ENCODE data around the gene LTBR. TPM values are rescaled to one million over a fixed set of nuclear protein-coding genes. Genes with fewer than 3 reads are reported as not detected.

LTBR gene
- total and polyA plus RNA-seq, 10 of the 15 experiments (the other 5 are each of a cell fraction or from before 2014, with no cell fraction given) = 0.24 to 0.44 TPM; not detected in 8

DNA sequence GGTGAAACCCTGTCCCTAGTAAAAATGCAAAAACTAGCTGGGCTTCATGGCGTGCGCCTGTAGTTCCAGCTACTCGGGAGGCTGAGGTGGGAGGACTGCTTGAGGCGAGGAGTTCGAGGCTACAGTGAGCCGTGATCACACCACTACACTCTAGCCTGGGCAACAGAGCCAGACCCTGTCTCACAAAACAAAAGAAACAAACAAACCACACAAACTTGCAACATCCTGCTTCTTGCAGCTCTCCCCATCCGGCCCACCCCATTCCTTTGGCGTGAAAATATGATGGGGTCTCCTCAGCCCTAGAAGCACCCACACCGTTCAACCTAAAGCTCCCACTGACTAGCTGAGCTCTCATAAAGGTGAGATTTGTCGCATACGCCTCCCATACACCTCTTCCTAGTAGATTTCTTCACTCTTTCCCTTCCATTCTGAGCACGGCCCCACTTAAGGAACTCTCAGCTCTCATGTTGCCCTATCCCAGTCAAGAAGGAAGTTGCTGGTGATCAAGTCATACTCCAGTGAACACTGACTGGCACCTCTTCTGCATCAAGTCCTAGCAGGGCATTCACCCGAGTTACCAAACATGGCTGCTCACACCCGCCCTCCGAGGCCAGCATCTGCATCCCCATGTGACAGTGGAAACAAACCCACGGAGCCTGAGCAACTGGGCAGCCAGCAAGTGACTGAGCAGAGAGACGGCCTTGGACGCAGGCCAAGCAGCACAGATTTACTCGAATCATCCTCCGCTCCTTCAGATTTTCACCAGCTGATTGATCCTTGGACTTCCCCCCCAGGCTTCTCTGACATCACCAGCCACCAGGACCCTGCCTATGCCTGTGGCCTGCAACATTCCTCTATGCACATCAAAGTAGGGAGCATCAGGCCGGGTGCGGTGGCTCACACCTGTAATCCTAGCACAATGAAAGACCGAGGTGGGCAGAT lies 41.9 kb downstream of the LTBR start (continued):
- TF ChIP-seq, protein P1, sequence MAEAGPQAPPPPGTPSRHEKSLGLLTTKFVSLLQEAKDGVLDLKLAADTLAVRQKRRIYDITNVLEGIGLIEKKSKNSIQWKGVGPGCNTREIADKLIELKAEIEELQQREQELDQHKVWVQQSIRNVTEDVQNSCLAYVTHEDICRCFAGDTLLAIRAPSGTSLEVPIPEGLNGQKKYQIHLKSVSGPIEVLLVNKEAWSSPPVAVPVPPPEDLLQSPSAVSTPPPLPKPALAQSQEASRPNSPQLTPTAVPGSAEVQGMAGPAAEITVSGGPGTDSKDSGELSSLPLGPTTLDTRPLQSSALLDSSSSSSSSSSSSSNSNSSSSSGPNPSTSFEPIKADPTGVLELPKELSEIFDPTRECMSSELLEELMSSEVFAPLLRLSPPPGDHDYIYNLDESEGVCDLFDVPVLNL (IDR thresholded peaks at IDR 0.05; ENCODE audit: low read depth, low read length) = no peak
- TF ChIP-seq CREM (IDR thresholded peaks at IDR 0.05; ENCODE audit: low read depth) = no peak; the same call in 1 of the 2 replicates
- TF ChIP-seq, protein P2, sequence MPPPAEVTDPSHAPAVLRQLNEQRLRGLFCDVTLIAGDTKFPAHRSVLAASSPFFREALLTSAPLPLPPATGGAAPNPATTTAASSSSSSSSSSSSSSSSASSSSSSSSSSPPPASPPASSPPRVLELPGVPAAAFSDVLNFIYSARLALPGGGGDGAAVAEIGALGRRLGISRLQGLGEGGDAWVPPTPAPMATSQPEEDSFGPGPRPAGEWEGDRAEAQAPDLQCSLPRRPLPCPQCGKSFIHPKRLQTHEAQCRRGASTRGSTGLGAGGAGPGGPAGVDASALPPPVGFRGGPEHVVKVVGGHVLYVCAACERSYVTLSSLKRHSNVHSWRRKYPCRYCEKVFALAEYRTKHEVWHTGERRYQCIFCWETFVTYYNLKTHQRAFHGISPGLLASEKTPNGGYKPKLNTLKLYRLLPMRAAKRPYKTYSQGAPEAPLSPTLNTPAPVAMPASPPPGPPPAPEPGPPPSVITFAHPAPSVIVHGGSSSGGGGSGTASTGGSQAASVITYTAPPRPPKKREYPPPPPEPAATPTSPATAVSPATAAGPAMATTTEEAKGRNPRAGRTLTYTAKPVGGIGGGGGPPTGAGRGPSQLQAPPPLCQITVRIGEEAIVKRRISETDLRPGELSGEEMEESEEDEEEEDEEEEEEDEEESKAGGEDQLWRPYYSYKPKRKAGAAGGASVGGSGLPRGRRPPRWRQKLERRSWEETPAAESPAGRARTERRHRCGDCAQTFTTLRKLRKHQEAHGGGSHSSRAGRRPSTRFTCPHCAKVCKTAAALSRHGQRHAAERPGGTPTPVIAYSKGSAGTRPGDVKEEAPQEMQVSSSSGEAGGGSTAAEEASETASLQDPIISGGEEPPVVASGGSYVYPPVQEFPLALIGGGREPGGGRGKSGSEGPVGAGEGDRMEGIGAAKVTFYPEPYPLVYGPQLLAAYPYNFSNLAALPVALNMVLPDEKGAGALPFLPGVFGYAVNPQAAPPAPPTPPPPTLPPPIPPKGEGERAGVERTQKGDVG (CRISPR knock-in tag; IDR thresholded peaks at IDR 0.05) = 0 out of 2 replicates have a peak, but pooled peaks have one; percentile 38
- TF ChIP-seq, protein P3, sequence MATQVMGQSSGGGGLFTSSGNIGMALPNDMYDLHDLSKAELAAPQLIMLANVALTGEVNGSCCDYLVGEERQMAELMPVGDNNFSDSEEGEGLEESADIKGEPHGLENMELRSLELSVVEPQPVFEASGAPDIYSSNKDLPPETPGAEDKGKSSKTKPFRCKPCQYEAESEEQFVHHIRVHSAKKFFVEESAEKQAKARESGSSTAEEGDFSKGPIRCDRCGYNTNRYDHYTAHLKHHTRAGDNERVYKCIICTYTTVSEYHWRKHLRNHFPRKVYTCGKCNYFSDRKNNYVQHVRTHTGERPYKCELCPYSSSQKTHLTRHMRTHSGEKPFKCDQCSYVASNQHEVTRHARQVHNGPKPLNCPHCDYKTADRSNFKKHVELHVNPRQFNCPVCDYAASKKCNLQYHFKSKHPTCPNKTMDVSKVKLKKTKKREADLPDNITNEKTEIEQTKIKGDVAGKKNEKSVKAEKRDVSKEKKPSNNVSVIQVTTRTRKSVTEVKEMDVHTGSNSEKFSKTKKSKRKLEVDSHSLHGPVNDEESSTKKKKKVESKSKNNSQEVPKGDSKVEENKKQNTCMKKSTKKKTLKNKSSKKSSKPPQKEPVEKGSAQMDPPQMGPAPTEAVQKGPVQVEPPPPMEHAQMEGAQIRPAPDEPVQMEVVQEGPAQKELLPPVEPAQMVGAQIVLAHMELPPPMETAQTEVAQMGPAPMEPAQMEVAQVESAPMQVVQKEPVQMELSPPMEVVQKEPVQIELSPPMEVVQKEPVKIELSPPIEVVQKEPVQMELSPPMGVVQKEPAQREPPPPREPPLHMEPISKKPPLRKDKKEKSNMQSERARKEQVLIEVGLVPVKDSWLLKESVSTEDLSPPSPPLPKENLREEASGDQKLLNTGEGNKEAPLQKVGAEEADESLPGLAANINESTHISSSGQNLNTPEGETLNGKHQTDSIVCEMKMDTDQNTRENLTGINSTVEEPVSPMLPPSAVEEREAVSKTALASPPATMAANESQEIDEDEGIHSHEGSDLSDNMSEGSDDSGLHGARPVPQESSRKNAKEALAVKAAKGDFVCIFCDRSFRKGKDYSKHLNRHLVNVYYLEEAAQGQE (IDR thresholded peaks at IDR 0.05; ENCODE audit: low read depth, low read length) = no peak
- TF ChIP-seq NFXL1 (IDR thresholded peaks at IDR 0.05; ENCODE audit: borderline replicate concordance) = no peak
- TF ChIP-seq, protein P4, sequence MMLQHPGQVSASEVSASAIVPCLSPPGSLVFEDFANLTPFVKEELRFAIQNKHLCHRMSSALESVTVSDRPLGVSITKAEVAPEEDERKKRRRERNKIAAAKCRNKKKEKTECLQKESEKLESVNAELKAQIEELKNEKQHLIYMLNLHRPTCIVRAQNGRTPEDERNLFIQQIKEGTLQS (IDR thresholded peaks at IDR 0.05; ENCODE audit: borderline replicate concordance, extremely low read depth, low read depth, low read length) = no peak
- TF ChIP-seq, protein P5, sequence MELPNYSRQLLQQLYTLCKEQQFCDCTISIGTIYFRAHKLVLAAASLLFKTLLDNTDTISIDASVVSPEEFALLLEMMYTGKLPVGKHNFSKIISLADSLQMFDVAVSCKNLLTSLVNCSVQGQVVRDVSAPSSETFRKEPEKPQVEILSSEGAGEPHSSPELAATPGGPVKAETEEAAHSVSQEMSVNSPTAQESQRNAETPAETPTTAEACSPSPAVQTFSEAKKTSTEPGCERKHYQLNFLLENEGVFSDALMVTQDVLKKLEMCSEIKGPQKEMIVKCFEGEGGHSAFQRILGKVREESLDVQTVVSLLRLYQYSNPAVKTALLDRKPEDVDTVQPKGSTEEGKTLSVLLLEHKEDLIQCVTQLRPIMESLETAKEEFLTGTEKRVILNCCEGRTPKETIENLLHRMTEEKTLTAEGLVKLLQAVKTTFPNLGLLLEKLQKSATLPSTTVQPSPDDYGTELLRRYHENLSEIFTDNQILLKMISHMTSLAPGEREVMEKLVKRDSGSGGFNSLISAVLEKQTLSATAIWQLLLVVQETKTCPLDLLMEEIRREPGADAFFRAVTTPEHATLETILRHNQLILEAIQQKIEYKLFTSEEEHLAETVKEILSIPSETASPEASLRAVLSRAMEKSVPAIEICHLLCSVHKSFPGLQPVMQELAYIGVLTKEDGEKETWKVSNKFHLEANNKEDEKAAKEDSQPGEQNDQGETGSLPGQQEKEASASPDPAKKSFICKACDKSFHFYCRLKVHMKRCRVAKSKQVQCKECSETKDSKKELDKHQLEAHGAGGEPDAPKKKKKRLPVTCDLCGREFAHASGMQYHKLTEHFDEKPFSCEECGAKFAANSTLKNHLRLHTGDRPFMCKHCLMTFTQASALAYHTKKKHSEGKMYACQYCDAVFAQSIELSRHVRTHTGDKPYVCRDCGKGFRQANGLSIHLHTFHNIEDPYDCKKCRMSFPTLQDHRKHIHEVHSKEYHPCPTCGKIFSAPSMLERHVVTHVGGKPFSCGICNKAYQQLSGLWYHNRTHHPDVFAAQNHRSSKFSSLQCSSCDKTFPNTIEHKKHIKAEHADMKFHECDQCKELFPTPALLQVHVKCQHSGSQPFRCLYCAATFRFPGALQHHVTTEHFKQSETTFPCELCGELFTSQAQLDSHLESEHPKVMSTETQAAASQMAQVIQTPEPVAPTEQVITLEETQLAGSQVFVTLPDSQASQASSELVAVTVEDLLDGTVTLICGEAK (IDR thresholded peaks at IDR 0.05; ENCODE audit: borderline replicate concordance) = no peak
- TF ChIP-seq DPF2 (IDR thresholded peaks at IDR 0.05) = 0 out of 2 replicates have a peak, but pooled peaks have one; percentile 26
- TF ChIP-seq NR2C2 (IDR thresholded peaks at IDR 0.05; ENCODE audit: borderline replicate concordance, control insufficient read depth, insufficient read length, low read depth) = no peak
- TF ChIP-seq ZZZ3 (IDR thresholded peaks at IDR 0.05; ENCODE audit: control insufficient read depth, insufficient read length, low read depth) = no peak
- TF ChIP-seq NBN (IDR thresholded peaks at IDR 0.05) = no peak

Measured in GM12878 (cell line).